Measurements from ENCODE around the gene PP2D1. TPM values are rescaled to one million over a fixed set of nuclear protein-coding genes. Genes with fewer than 3 reads are reported as not detected.

PP2D1 gene
- total and polyA plus RNA-seq, 9 of the 15 experiments (the other 6 are each of a cell fraction or from before 2014, with no cell fraction given) = 0.07 to 0.10 TPM; not detected in 7

DNA sequence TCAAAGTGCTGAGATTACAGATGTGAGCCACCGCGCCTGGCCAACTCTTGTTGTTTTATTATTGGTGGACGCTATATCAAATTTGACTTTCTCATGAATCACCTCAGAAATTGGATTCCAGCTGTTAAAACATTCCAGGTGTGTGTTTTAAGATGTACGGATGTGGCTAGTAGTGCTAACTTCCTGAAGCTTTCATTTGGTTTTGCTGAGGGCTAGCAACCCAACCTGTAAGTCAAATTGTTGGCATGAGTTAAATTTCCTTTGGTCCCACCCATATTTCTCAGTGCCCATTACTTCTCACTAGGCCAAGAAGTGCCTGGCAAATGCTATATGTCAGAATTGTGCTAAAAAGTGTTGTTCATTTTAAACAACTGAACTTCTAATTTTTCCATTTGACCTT lies 15.1 kb upstream of the PP2D1 start:
- POLR2A ChIA-PET = interaction anchor here (1.0 to 1.2 kb wide), 2 partner anchors 11 to 14 kb away, joined by 3 to 4 read pairs; no protein-coding TSS in a partner anchor
- Histone ChIP-seq H3K9me1 (ENCODE audit: control insufficient read depth, insufficient read depth, low read length) (no peaks in the 10 kb centered on the region), H3K4me1 (replicated peaks in 1 of 2; ENCODE audit: control insufficient read depth in 2 of 2, insufficient read depth in 2 of 2, low read length in 2 of 2) (peaks cover 8 to 24% of the 10 kb centered on the region in 2 experiments; a peak in 4 of 5 replicates), H2AFZ (ENCODE audit: low read depth, low read length) (peak overlapping the region; percentile 46; the same call in 1 of the 2 replicates), H3K4me3 (no peak overlapping the region), H3K27me3 (ENCODE audit: control insufficient read depth in 2 of 2, insufficient read depth in 2 of 2, low read length in 2 of 2) (no peaks in the 10 kb centered on the region), H3K27ac (ENCODE audit: extremely low read depth, low read depth, low read length) (no peak overlapping the region), H3K9ac (ENCODE audit: insufficient read depth in 1 of 2, low read depth in 2 of 2, low read length in 2 of 2) (no peak overlapping the region), H3K9me3 (replicated peaks; ENCODE audit: control insufficient read depth, insufficient read depth, low read depth, low read length) (no peaks in the 10 kb centered on the region), H4K20me1 (replicated peaks; ENCODE audit: control insufficient read depth, insufficient read depth, low read length) (no peaks in the 10 kb centered on the region), H3K79me2 (ENCODE audit: control insufficient read depth, insufficient read depth, low read length) (no peaks in the 10 kb centered on the region), H3K36me3 (ENCODE audit: control insufficient read depth, insufficient read depth, low read length) (no peaks in the 10 kb centered on the region), H3K4me2 (ENCODE audit: insufficient read depth, low read length) (no peak overlapping the region)
- TF ChIP-seq SMARCB1 (IDR thresholded peaks at IDR 0.05; ENCODE audit: insufficient read length, low read depth) (no peak), NR2C1 (IDR thresholded peaks at IDR 0.05) (no peak), NR2C1 (tag; IDR thresholded peaks at IDR 0.05) (no peak), ZNF239 (CRISPR knock-in tag; IDR thresholded peaks at IDR 0.05) (no peak), ZNF174 (CRISPR knock-in tag; IDR thresholded peaks at IDR 0.05) (no peak), CHCHD3 (CRISPR knock-in tag; IDR thresholded peaks at IDR 0.05) (no peak), YBX1 (IDR thresholded peaks at IDR 0.05) (no peak)
- intact Hi-C loops (cut with micrococcal nuclease) (no loop called here), in situ Hi-C loops (cut with MboI) (no loop called here)
- ATAC-seq (no peak), DNase-seq (ENCODE audit: extremely low read depth in 1 of 4, low spot score in 3 of 4) (no peak), FAIRE-seq (no peak)
- CTCF ChIA-PET (ENCODE audit: low intra/inter-chr PET ratio) = no interaction called here
- WGBS (ENCODE audit: insufficient coverage, low coverage, missing lambda C conversion rate) = 91% methylated on average over 4 of the region's 4 CpGs
- no TSS peak for BruUV-seq (replicated peaks)

Data from K562 (cell line).